Measurements from ENCODE around the gene MUC13.

GRCh38 chr3:124886168-124887056 is 48.1 kb downstream of the MUC13 start:
- TF ChIP-seq YY1 (IDR thresholded peaks at IDR 0.05; ENCODE audit: insufficient read depth, insufficient read length) (no peak), ZNF274 (IDR thresholded peaks at IDR 0.05; ENCODE audit: low read depth, low read length) (no peak)
